Spleen (tissue), 7 donors: ENCODE results near the gene GLS.

Source experiments
- CTCF ChIP-seq, 11 experiments: fragments of 200-600 bp in 7 of 11; fragments of 450-650 bp in 4 of 11; sonication (generic) in 4 of 11; IDR thresholded peaks in 8 of 11; conservative IDR thresholded peaks in 3 of 11; 1 replicate in 7 of 11; 2 replicates in 4 of 11; pipeline versions ENCODE4 v1.4.0 to v1.8.0; 2016 to 2021; ENCODE audit warnings: antibody characterized with exemption in 11 of 11, inconsistent platforms in 4 of 11, mild to moderate bottlenecking in 1 of 11
- POLR2A ChIP-seq, 3 donors: fragments of 450-650 bp; IDR thresholded peaks; one replicate each; pipeline ENCODE4 v1.5.1; 2017; ENCODE audit warnings: antibody characterized with exemption in 3 of 3, mild to moderate bottlenecking in 1 of 3
- donor health status: DM: no; HTN: no; CAD: no; lungs with moderate emphysema.
- donor health status: DM: no; HTN: no; CAD: no.
- donor health status: DM: no; HTN: no; CAD: no.

GRCh38 chr2:190979906-190980629 lies 99.4 kb downstream of the GLS start:
- TF ChIP-seq CTCF (IDR thresholded peaks at IDR 0.05 in 8 of 11, conservative IDR thresholded peaks at IDR 0.05 in 3 of 11) (no peak), POLR2A (IDR thresholded peaks at IDR 0.05) (no peak)
